ENCODE measurements around the gene CDCP1.

CDCP1 gene

DNA sequence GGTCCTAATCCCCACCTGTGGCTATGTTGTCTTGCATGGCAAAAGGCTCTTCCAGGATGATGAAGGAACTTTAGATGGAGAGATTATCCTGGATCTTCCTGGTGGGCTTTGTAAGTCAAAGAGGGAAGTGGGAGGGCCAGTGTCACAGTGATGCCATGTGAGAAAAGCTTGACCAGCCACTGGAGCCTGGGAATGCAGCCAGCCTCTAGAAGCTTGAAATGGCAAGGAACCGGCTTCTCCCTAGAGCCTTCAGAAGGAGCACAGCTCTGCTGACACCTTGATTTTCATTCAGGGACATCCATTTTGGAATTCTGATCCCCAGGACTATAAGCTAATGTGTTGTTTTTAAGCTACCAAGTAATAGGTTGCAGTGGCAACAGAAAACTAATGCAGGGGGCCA lies 61.8 kb downstream of the CDCP1 start:
- TF ChIP-seq, protein P1, sequence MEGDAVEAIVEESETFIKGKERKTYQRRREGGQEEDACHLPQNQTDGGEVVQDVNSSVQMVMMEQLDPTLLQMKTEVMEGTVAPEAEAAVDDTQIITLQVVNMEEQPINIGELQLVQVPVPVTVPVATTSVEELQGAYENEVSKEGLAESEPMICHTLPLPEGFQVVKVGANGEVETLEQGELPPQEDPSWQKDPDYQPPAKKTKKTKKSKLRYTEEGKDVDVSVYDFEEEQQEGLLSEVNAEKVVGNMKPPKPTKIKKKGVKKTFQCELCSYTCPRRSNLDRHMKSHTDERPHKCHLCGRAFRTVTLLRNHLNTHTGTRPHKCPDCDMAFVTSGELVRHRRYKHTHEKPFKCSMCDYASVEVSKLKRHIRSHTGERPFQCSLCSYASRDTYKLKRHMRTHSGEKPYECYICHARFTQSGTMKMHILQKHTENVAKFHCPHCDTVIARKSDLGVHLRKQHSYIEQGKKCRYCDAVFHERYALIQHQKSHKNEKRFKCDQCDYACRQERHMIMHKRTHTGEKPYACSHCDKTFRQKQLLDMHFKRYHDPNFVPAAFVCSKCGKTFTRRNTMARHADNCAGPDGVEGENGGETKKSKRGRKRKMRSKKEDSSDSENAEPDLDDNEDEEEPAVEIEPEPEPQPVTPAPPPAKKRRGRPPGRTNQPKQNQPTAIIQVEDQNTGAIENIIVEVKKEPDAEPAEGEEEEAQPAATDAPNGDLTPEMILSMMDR (IDR thresholded peaks at IDR 0.05; ENCODE audit: control extremely low read depth, extremely low read depth, low read depth, missing control alignments), result no peak
- POLR2A ChIA-PET, result no interaction called here
- CTCF ChIA-PET, result interaction anchor here (1.1 kb wide), 1 partner anchor 47 kb away, joined by 3 read pairs; no protein-coding TSS in a partner anchor

GRCh38 chr3:45083023-45083422 lies 63.2 kb downstream of the CDCP1 start:
- no peak for DNase-seq (ENCODE audit: extremely low spot score)
- ChIA-PET POLR2A (no interaction called here), CTCF (no interaction called here)
- TF ChIP-seq, protein P1 (IDR thresholded peaks at IDR 0.05; ENCODE audit: control extremely low read depth, extremely low read depth, low read depth, missing control alignments), result no peak

More for the DNA sequence above, 61.8 kb downstream of the CDCP1 start:
- no peak for DNase-seq (ENCODE audit: extremely low spot score)

DNA sequence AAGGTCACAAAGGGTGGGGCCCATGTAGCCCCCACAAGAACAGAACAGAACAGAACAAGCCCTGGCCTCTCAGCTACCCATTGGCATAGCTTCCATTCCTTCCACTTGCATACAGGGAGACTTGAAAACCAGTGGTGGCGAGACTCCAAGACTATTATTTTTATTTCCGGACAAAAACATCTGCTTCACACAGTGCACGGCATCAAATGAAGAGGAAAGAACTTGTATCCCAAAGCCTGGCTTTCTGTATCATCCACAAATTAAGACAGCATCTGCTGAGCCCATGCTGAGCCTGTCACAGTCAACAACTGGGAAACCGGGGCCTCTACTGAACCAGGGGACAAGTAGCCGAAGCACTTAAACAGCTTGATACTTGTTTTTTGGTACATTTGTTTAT lies 64.0 kb downstream of the CDCP1 start:
- CTCF ChIA-PET, result no interaction called here
- POLR2A ChIA-PET, result no interaction called here
- TF ChIP-seq, protein P1 (IDR thresholded peaks at IDR 0.05; ENCODE audit: control extremely low read depth, extremely low read depth, low read depth, missing control alignments), result no peak
- no peak for DNase-seq (ENCODE audit: extremely low spot score)

GRCh38 chr3:45081506-45082141 lies 64.6 kb downstream of the CDCP1 start:
- no peak for DNase-seq (ENCODE audit: extremely low spot score)
- TF ChIP-seq, protein P1 (IDR thresholded peaks at IDR 0.05; ENCODE audit: control extremely low read depth, extremely low read depth, low read depth, missing control alignments), result no peak
- CTCF ChIA-PET, result no interaction called here
- POLR2A ChIA-PET, result no interaction called here

- CTCF ChIA-PET, result interaction anchor here (1.3 kb wide), 1 partner anchor 41 kb away, joined by 3 read pairs; no protein-coding TSS in a partner anchor
- TF ChIP-seq, protein P1 (IDR thresholded peaks at IDR 0.05; ENCODE audit: control extremely low read depth, extremely low read depth, low read depth, missing control alignments), result no peak
- POLR2A ChIA-PET, result no interaction called here
- DNase-seq (ENCODE audit: extremely low spot score), result no peak
Observed at GRCh38 chr3:45080824-45081223, 65.4 kb downstream of the CDCP1 start.

GRCh38 chr3:45079715-45080114 lies 66.5 kb downstream of the CDCP1 start:
- POLR2A ChIA-PET, result no interaction called here
- TF ChIP-seq, protein P1 (IDR thresholded peaks at IDR 0.05; ENCODE audit: control extremely low read depth, extremely low read depth, low read depth, missing control alignments), result no peak
- CTCF ChIA-PET, result interaction anchor here (0.8 to 1.3 kb wide), 2 partner anchors 10 to 40 kb away, joined by 3 read pairs; no protein-coding TSS in a partner anchor
- DNase-seq (ENCODE audit: extremely low spot score), result no peak
